Astrocyte (in vitro differentiated cells and primary cell): ENCODE data around the gene KCNN3. TPM values are rescaled to one million over a fixed set of nuclear protein-coding genes. Genes with fewer than 3 reads are reported as not detected.

Source experiments
- DNase-seq: peaks from one replicate; pipeline ENCODE4 v3.0.0-alpha.2; 2010; ENCODE audit warnings: low read depth
- FAIRE-seq: peaks from 2 replicates; lab custom pipeline; 2011; peaks lifted over from hg19 to GRCh38; lab: Jason Lieb, UNC
- H2AFZ ChIP-seq: 2 replicates; pipeline ENCODE4 v1.6.0; 2012; ENCODE audit warnings: low read depth, low read length, inconsistent platforms
- H3K27ac ChIP-seq: 2 replicates; pipeline ENCODE4 v1.5.1; 2011; ENCODE audit warnings: low read depth, low read length, inconsistent platforms
- H3K27me3 ChIP-seq: 2 replicates; pipeline ENCODE4 v1.6.0; 2011; ENCODE audit warnings: low read length, inconsistent platforms; ENCODE audit not compliant: insufficient read depth
- H3K36me3 ChIP-seq: 2 replicates; pipeline ENCODE4 v1.5.1; 2011; ENCODE audit warnings: low read length, inconsistent platforms; ENCODE audit not compliant: insufficient read depth
- H3K4me1 ChIP-seq: 2 replicates; pipeline ENCODE4 v1.5.1; 2011; ENCODE audit warnings: low read length, inconsistent platforms; ENCODE audit not compliant: insufficient read depth
- H3K4me2 ChIP-seq: 2 replicates; pipeline ENCODE4 v1.6.0; 2012; ENCODE audit warnings: low read length, inconsistent platforms
- H3K4me3 ChIP-seq: 2 replicates; pipeline ENCODE4 v1.5.1; 2011; ENCODE audit warnings: low read depth, mild to moderate bottlenecking, low read length, inconsistent platforms; ENCODE audit not compliant: insufficient read depth
- H3K79me2 ChIP-seq: 2 replicates; pipeline ENCODE4 v1.6.0; 2012; ENCODE audit warnings: mild to moderate bottlenecking, low read length, inconsistent platforms; ENCODE audit not compliant: insufficient read depth
- H3K9ac ChIP-seq: 2 replicates; pipeline ENCODE4 v1.6.0; 2012; ENCODE audit warnings: mild to moderate bottlenecking, low read length, inconsistent platforms
- H3K9me3 ChIP-seq: 2 replicates; pipeline ENCODE4 v1.5.1; 2012; ENCODE audit warnings: low read depth, mild to moderate bottlenecking, low read length, inconsistent platforms; ENCODE audit not compliant: insufficient read depth
- H4K20me1 ChIP-seq: 2 replicates; pipeline ENCODE4 v1.6.0; 2012; ENCODE audit warnings: low read length, inconsistent platforms; ENCODE audit not compliant: insufficient read depth
- H3K27ac Mint-ChIP-seq: one replicate; pipeline ENCODE4 v1.8.0; 2021; ENCODE audit warnings: mild to moderate bottlenecking, mixed read lengths; ENCODE audit not compliant: unreplicated experiment
- H3K27me3 Mint-ChIP-seq: one replicate; pipeline ENCODE4 v1.8.0; 2021; ENCODE audit warnings: low read depth, mixed read lengths; ENCODE audit not compliant: unreplicated experiment
- H3K36me3 Mint-ChIP-seq: one replicate; pipeline ENCODE4 v1.8.0; 2021; ENCODE audit warnings: low read depth, mixed read lengths; ENCODE audit not compliant: unreplicated experiment
- H3K4me1 Mint-ChIP-seq: one replicate; pipeline ENCODE4 v1.8.0; 2021; ENCODE audit warnings: low read depth, mixed read lengths; ENCODE audit not compliant: unreplicated experiment
- H3K4me3 Mint-ChIP-seq: one replicate; pipeline ENCODE4 v1.8.0; 2021; ENCODE audit warnings: mild to moderate bottlenecking, moderate library complexity, mixed read lengths; ENCODE audit not compliant: unreplicated experiment
- H3K9me3 Mint-ChIP-seq: one replicate; pipeline ENCODE4 v1.8.0; 2021; ENCODE audit warnings: mild to moderate bottlenecking, mixed read lengths; ENCODE audit not compliant: unreplicated experiment
- CTCF ChIP-seq: IDR thresholded peaks from 2 replicates; pipeline ENCODE4 v1.5.1; 2011; ENCODE audit warnings: low read depth, mild to moderate bottlenecking, inconsistent platforms, low read length, moderate library complexity; ENCODE audit not compliant: insufficient read depth
- EZH2 ChIP-seq: IDR thresholded peaks from 2 replicates; pipeline ENCODE4 v1.6.1; 2012; ENCODE audit warnings: mild to moderate bottlenecking, low read length, inconsistent platforms; ENCODE audit not compliant: insufficient read depth
- total RNA-seq: library from RNA; stranded (reverse); gene quantifications from 2 replicates; pipeline ENCODE4 v1.2.1, GENCODE V29; 2021

KCNN3 gene
- total RNA-seq, 1 donor from 2014 or later = 0.66 TPM

- Histone ChIP-seq H2AFZ (no peak overlapping the region), H3K9me3 (no peaks in the 10 kb centered on the region), H3K4me2 (peak overlapping the region; percentile 51), H3K4me3 (no peak overlapping the region), H3K79me2 (no peaks in the 10 kb centered on the region), H3K27ac (no peak overlapping the region), H3K4me1 (peaks cover 56% of the 10 kb centered on the region), H3K27me3 (peaks cover 9% of the 10 kb centered on the region), H3K9ac (peak overlapping the region; percentile 8), H3K36me3 (no peaks in the 10 kb centered on the region), H4K20me1 (no peaks in the 10 kb centered on the region)
- Mint-ChIP-seq H3K36me3 (peaks cover 2% of the 10 kb centered on the region), H3K27ac (peak overlapping the region; percentile 34), H3K4me1 (peaks cover 38% of the 10 kb centered on the region), H3K4me3 (peak overlapping the region; percentile 20), H3K9me3 (no peaks in the 10 kb centered on the region), H3K27me3 (peaks cover 3% of the 10 kb centered on the region)
- DNase-seq (no peak), FAIRE-seq (no peak)
- no peak for TF ChIP-seq CTCF
- no peak for TF ChIP-seq EZH2
These were observed 5.7 kb downstream of the KCNN3 start for GRCh38 chr1:154864189-154864975.

GRCh38 chr1:154863315-154864174 is 6.5 kb downstream of the KCNN3 start:
- H3K9ac ChIP-seq = peak overlapping the region; percentile 15

More at GRCh38 chr1:154863315-154864174, 6.5 kb downstream of the KCNN3 start:
- peak; percentile 49 for DNase-seq
- Histone ChIP-seq H3K4me3 (no peak overlapping the region), H3K27me3 (peaks cover 4% of the 10 kb centered on the region), H2AFZ (no peak overlapping the region), H3K4me1 (peaks cover 48% of the 10 kb centered on the region), H3K79me2 (no peaks in the 10 kb centered on the region), H3K36me3 (no peaks in the 10 kb centered on the region), H3K9me3 (no peaks in the 10 kb centered on the region), H4K20me1 (no peaks in the 10 kb centered on the region), H3K4me2 (peak overlapping the region; percentile 51), H3K27ac (no peak overlapping the region)
- Mint-ChIP-seq H3K9me3 (no peaks in the 10 kb centered on the region), H3K27ac (peak overlapping the region; percentile 64), H3K27me3 (peaks cover 1% of the 10 kb centered on the region), H3K4me3 (peak overlapping the region; percentile 20), H3K36me3 (peaks cover 2% of the 10 kb centered on the region), H3K4me1 (peaks cover 34% of the 10 kb centered on the region)
- TF ChIP-seq CTCF (peak; percentile 83), EZH2 (no peak)
- no peak for FAIRE-seq
